ENCODE results near the gene ERC1.
A peak's percentile ranks its signal among the peaks of the same experiment; 100 is the strongest.

Gene ERC1

GRCh38 chr12:989751-990660 lies 1.0 kb upstream of the ERC1 start (continued):
- TF ChIP-seq ZNF26 (tag by site-specific recombination; IDR thresholded peaks at IDR 0.05): no peak
- no peak for TF ChIP-seq ZNF48 (tag by site-specific recombination; IDR thresholded peaks at IDR 0.05)
- TF ChIP-seq ZNF701 (tag by site-specific recombination; IDR thresholded peaks at IDR 0.05): no peak
- no peak for TF ChIP-seq ZNF10 (tag by site-specific recombination; IDR thresholded peaks at IDR 0.05)
- TF ChIP-seq ZNF366 (tag by site-specific recombination; conservative IDR thresholded peaks at IDR 0.05): peak; percentile 25; the same call in 1 of the 2 replicates
- TF ChIP-seq OVOL3 (tag by site-specific recombination; IDR thresholded peaks at IDR 0.05): no peak
- no peak for TF ChIP-seq FEZF1 (tag by site-specific recombination; IDR thresholded peaks at IDR 0.05)
- TF ChIP-seq, protein P1, sequence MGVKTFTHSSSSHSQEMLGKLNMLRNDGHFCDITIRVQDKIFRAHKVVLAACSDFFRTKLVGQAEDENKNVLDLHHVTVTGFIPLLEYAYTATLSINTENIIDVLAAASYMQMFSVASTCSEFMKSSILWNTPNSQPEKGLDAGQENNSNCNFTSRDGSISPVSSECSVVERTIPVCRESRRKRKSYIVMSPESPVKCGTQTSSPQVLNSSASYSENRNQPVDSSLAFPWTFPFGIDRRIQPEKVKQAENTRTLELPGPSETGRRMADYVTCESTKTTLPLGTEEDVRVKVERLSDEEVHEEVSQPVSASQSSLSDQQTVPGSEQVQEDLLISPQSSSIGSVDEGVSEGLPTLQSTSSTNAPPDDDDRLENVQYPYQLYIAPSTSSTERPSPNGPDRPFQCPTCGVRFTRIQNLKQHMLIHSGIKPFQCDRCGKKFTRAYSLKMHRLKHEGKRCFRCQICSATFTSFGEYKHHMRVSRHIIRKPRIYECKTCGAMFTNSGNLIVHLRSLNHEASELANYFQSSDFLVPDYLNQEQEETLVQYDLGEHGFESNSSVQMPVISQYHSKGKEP (tag by site-specific recombination; IDR thresholded peaks at IDR 0.05): no peak
- TF ChIP-seq ZNF791 (tag by site-specific recombination; IDR thresholded peaks at IDR 0.05): no peak
- TF ChIP-seq ZNF792 (tag by site-specific recombination; IDR thresholded peaks at IDR 0.05): no peak
- no peak for TF ChIP-seq ZNF449 (tag by site-specific recombination; IDR thresholded peaks at IDR 0.05)
- no peak for TF ChIP-seq ZNF239 (tag by site-specific recombination; IDR thresholded peaks at IDR 0.05)
- no peak for TF ChIP-seq ZNF521 (tag by site-specific recombination; IDR thresholded peaks at IDR 0.05)
- TF ChIP-seq, protein P2, sequence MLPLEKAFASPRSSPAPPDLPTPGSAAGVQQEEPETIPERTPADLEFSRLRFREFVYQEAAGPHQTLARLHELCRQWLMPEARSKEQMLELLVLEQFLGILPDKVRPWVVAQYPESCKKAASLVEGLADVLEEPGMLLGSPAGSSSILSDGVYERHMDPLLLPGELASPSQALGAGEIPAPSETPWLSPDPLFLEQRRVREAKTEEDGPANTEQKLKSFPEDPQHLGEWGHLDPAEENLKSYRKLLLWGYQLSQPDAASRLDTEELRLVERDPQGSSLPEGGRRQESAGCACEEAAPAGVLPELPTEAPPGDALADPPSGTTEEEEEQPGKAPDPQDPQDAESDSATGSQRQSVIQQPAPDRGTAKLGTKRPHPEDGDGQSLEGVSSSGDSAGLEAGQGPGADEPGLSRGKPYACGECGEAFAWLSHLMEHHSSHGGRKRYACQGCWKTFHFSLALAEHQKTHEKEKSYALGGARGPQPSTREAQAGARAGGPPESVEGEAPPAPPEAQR (tag by site-specific recombination; IDR thresholded peaks at IDR 0.05): no peak
- no peak for TF ChIP-seq ZSCAN23 (tag by site-specific recombination; IDR thresholded peaks at IDR 0.05)
- TF ChIP-seq ZNF76 (tag by site-specific recombination; IDR thresholded peaks at IDR 0.05; ENCODE audit: borderline replicate concordance, low read depth): no peak
- TF ChIP-seq, protein P3, sequence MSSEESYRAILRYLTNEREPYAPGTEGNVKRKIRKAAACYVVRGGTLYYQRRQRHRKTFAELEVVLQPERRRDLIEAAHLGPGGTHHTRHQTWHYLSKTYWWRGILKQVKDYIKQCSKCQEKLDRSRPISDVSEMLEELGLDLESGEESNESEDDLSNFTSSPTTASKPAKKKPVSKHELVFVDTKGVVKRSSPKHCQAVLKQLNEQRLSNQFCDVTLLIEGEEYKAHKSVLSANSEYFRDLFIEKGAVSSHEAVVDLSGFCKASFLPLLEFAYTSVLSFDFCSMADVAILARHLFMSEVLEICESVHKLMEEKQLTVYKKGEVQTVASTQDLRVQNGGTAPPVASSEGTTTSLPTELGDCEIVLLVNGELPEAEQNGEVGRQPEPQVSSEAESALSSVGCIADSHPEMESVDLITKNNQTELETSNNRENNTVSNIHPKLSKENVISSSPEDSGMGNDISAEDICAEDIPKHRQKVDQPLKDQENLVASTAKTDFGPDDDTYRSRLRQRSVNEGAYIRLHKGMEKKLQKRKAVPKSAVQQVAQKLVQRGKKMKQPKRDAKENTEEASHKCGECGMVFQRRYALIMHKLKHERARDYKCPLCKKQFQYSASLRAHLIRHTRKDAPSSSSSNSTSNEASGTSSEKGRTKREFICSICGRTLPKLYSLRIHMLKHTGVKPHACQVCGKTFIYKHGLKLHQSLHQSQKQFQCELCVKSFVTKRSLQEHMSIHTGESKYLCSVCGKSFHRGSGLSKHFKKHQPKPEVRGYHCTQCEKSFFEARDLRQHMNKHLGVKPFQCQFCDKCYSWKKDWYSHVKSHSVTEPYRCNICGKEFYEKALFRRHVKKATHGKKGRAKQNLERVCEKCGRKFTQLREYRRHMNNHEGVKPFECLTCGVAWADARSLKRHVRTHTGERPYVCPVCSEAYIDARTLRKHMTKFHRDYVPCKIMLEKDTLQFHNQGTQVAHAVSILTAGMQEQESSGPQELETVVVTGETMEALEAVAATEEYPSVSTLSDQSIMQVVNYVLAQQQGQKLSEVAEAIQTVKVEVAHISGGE (tag by site-specific recombination; conservative IDR thresholded peaks at IDR 0.05; ENCODE audit: low read depth): no peak
- peak; percentile 75 for TF ChIP-seq PRDM4 (tag by site-specific recombination; IDR thresholded peaks at IDR 0.05)
- TF ChIP-seq, protein P4, sequence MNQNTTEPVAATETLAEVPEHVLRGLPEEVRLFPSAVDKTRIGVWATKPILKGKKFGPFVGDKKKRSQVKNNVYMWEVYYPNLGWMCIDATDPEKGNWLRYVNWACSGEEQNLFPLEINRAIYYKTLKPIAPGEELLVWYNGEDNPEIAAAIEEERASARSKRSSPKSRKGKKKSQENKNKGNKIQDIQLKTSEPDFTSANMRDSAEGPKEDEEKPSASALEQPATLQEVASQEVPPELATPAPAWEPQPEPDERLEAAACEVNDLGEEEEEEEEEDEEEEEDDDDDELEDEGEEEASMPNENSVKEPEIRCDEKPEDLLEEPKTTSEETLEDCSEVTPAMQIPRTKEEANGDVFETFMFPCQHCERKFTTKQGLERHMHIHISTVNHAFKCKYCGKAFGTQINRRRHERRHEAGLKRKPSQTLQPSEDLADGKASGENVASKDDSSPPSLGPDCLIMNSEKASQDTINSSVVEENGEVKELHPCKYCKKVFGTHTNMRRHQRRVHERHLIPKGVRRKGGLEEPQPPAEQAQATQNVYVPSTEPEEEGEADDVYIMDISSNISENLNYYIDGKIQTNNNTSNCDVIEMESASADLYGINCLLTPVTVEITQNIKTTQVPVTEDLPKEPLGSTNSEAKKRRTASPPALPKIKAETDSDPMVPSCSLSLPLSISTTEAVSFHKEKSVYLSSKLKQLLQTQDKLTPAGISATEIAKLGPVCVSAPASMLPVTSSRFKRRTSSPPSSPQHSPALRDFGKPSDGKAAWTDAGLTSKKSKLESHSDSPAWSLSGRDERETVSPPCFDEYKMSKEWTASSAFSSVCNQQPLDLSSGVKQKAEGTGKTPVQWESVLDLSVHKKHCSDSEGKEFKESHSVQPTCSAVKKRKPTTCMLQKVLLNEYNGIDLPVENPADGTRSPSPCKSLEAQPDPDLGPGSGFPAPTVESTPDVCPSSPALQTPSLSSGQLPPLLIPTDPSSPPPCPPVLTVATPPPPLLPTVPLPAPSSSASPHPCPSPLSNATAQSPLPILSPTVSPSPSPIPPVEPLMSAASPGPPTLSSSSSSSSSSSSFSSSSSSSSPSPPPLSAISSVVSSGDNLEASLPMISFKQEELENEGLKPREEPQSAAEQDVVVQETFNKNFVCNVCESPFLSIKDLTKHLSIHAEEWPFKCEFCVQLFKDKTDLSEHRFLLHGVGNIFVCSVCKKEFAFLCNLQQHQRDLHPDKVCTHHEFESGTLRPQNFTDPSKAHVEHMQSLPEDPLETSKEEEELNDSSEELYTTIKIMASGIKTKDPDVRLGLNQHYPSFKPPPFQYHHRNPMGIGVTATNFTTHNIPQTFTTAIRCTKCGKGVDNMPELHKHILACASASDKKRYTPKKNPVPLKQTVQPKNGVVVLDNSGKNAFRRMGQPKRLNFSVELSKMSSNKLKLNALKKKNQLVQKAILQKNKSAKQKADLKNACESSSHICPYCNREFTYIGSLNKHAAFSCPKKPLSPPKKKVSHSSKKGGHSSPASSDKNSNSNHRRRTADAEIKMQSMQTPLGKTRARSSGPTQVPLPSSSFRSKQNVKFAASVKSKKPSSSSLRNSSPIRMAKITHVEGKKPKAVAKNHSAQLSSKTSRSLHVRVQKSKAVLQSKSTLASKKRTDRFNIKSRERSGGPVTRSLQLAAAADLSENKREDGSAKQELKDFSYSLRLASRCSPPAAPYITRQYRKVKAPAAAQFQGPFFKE (tag by site-specific recombination; IDR thresholded peaks at IDR 0.05; ENCODE audit: borderline replicate concordance): no peak
